ENCODE data around the gene DMD. TPM values are rescaled to one million over a fixed set of nuclear protein-coding genes. Genes with fewer than 3 reads are reported as not detected.

DMD gene
- total and polyA plus RNA-seq, 2 of the 8 experiments (the other 6 are each of a cell fraction or from before 2014, with no cell fraction given): 4.8 to 7.4 TPM

DNA sequence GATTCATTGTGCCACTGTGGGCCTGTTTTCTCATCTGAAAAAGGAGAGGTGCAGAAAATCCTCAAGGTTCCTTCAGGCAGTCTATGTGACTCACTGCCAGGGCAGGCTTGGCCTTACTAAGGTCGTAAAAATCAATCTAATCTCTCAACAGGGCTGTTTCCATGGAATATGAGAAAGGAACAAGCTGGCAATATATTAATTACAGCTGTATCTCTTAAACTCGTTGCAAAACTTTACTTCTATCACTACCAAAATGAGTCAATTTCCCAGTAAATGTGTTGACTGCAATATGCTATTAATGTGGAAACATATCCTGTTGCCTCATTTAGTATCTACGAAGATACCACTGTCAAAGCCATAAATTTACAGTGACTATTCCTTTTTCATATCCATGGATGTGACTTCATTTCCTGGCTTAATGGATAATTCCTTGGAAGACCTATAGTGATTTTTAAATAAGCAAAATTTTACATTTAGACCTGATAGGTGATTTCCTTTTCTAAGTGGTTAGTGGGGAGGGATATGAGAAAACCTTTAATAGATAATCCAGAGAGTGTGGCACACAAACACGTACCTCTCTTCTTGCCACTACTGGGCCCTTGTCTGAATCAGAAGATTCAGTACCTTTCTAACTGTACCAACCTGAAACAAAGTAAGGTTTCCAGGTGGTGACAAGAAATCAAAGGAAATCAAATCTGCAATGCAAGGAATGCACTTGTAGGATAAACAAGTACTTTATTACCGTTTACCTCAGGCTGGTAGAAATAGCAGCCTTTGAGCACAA lies 2012.1 kb downstream of the DMD start:
- Histone ChIP-seq H3K4me2 (ENCODE audit: insufficient read depth in 1 of 2, low read depth in 2 of 2, low read length in 2 of 2) (no peak overlapping the region; a peak in 1 of 4 replicates), H4K20me1 (replicated peaks in 1 of 2; ENCODE audit: control insufficient read depth in 1 of 2, insufficient read depth in 2 of 2, low read length in 2 of 2) (no peaks in the 10 kb centered on the region), H3K79me1 (ENCODE audit: low read depth, low read length) (no peaks in the 10 kb centered on the region), H3K27ac (ENCODE audit: low read depth, low read length) (no peak overlapping the region), H3K4me3 (ENCODE audit: extremely low read depth in 1 of 4, insufficient read depth in 2 of 4, low read depth in 3 of 4, low read length in 4 of 4) (no peak overlapping the region), H3K9ac (replicated peaks in 1 of 4; ENCODE audit: extremely low read depth in 1 of 4, low read depth in 3 of 4, low read length in 3 of 4) (no peak overlapping the region), H2BK20ac (ENCODE audit: low read length) (no peak overlapping the region), H3K56ac (replicated peaks; ENCODE audit: insufficient read length, low read depth, low read length) (no peak overlapping the region), H3K79me2 (ENCODE audit: control insufficient read depth in 1 of 2, insufficient read depth in 2 of 2, low read length in 2 of 2) (no peaks in the 10 kb centered on the region), H2AK5ac (ENCODE audit: low read depth, low read length) (no peak overlapping the region), H3K23ac (ENCODE audit: insufficient read length) (no peak overlapping the region), H3K36me3 (ENCODE audit: control insufficient read depth in 2 of 4, insufficient read depth in 4 of 4, low read length in 3 of 4) (no peaks in the 10 kb centered on the region; a peak in 1 of 8 replicates), H2BK120ac (replicated peaks; ENCODE audit: low read depth, low read length) (no peak overlapping the region), H3K4me1 (replicated peaks in 1 of 4; ENCODE audit: control insufficient read depth in 3 of 4, insufficient read depth in 4 of 4, low read length in 3 of 4) (peaks cover 0 to 8% (median 0%) of the 10 kb centered on the region in 4 experiments; a peak in 1 of 7 replicates), H3K27me3 (replicated peaks in 1 of 4; ENCODE audit: control insufficient read depth in 3 of 4, extremely low read depth in 1 of 4, insufficient read depth in 3 of 4, low read length in 3 of 4) (no peaks in the 10 kb centered on the region), H2BK12ac (ENCODE audit: low read depth, low read length) (0 out of 2 replicates have a peak overlapping the region, but pooled peaks have one; percentile 50), H3K14ac (ENCODE audit: insufficient read length) (no peak overlapping the region), H4K8ac (ENCODE audit: extremely low read depth, insufficient read depth, low read length) (no peak overlapping the region), H2BK5ac (ENCODE audit: low read depth, low read length) (no peak overlapping the region), H3K9me3 (ENCODE audit: insufficient read depth in 2 of 2, low read depth in 1 of 2, low read length in 1 of 2) (no peaks in the 10 kb centered on the region), H4K91ac (replicated peaks; ENCODE audit: insufficient read length, low read length) (no peak overlapping the region), H3K23me2 (ENCODE audit: low read depth, low read length) (no peaks in the 10 kb centered on the region), H2BK15ac (ENCODE audit: low read length) (no peak overlapping the region), H2AFZ (ENCODE audit: low read length) (no peak overlapping the region), H3K18ac (ENCODE audit: extremely low read depth, low read length) (no peak overlapping the region), H4K5ac (ENCODE audit: insufficient read length, low read depth, low read length) (no peak overlapping the region), H3K4ac (replicated peaks; ENCODE audit: insufficient read length, low read depth, low read length) (no peak overlapping the region)
- TF ChIP-seq CHD2 (IDR thresholded peaks at IDR 0.05; ENCODE audit: low read length) (no peak), GTF2F1 (IDR thresholded peaks at IDR 0.05; ENCODE audit: borderline replicate concordance, low read depth, low read length) (no peak), RAD21 (IDR thresholded peaks at IDR 0.05 in 1 of 2, conservative IDR thresholded peaks at IDR 0.05 in 1 of 2; ENCODE audit: low read depth in 2 of 2, low read length in 2 of 2) (no peak), POU5F1 (IDR thresholded peaks at IDR 0.05; ENCODE audit: low read depth, low read length) (no peak), YY1 (IDR thresholded peaks at IDR 0.05; ENCODE audit: low read depth, low read length) (no peak), BRCA1 (IDR thresholded peaks at IDR 0.05; ENCODE audit: low read depth, low read length) (no peak)
- WGBS, 2 experiments (ENCODE audit: extremely low coverage in 1 of 2, insufficient coverage in 1 of 2, insufficient read length in 1 of 2, insufficient replicate concordance in 2 of 2, low coverage in 1 of 2, low lambda C conversion rate in 2 of 2, missing lambda C conversion rate in 1 of 2): 92% methylated on average over 4 of the region's 5 CpGs; no CpG with 5 or more reads in 1 of the 2 experiments
- no peak for DNase-seq (ENCODE audit: low read depth in 1 of 2, low spot score in 2 of 2)
- peak; percentile 66 for FAIRE-seq
- CTCF ChIA-PET (ENCODE audit: partially characterized antibody): interaction anchor here (0.6 kb wide), 2 partner anchors 15 to 161 kb away, joined by 3 to 4 read pairs; no protein-coding TSS in a partner anchor
- POLR2A ChIA-PET (ENCODE audit: partially characterized antibody): no interaction called here

All from H1 (cell line).